Measurements from ENCODE around the gene MMEL1. TPM values are rescaled to one million over a fixed set of nuclear protein-coding genes. Genes with fewer than 3 reads are reported as not detected.

Gene MMEL1
- total and polyA plus RNA-seq, 4 experiments from 2014 or later, result 0.67 to 8.1 (median 3.2) TPM

DNA sequence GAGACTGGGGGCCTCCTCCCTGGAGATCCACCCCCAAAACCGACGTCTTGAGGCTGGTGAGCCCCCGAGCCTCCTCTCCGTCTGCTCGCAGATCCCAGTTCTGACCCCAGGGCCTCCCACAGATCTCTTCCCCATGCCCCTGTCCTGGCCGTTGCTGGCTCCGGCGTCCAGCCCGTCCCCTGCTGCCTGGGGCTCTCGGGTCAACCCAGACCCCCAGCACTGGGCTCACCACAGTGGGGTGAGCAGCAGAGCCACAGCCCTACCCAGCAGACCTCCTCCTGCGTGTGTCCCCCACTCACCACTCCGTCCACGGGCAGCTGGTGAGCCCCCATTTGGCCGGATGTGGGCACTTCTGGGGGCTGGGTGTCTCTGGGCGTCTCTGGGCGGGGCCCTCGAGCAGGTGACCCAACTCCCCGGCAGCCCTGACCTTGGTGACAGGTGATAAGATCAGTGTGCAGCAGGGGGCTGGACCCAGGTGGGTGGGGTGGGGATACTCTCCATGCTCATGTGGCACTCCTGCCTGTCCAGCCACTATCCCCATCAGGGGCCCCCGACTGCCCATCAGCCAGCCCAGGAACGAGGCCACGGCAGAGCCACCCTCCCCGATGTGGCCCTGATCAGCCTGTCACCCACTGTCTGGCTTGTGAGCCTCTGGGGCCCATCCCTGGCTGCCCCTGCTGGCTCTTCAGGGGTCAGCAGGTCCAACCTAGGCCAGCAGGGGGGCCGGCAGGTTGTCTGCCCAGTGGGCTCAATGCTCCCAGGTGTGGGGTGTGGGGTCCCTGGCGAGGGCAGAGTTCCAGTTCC, 75.9 kb downstream of the MMEL1 start:
- Mint-ChIP-seq H3K4me1 (peaks cover 9 to 47% (median 31%) of the 10 kb centered on the region in 4 donors), H3K4me3 (peak overlapping the region; percentile 92 to 99 (median 96)), H3K27ac (peak overlapping the region; percentile 95 to 100 (median 98)), H3K9me3 (no peaks in the 10 kb centered on the region), H3K27me3 (no peaks in the 10 kb centered on the region), H3K36me3 (peaks cover 4 to 28% of the 10 kb centered on the region in 2 donors)
- ChIA-PET POLR2A (ENCODE audit: partially characterized antibody) (interaction anchor here (1.0 to 11.5 kb wide), 17 partner anchors 8 to 424 kb away, joined by 3 to 180 read pairs (median 8); partner anchors contain the start of genes FAAP20, HES5, MORN1 and PANK4), CTCF (ENCODE audit: partially characterized antibody) (interaction anchor here (0.7 to 4.6 kb wide), 11 partner anchors 9 to 230 kb away, joined by 3 to 37 read pairs (median 4); partner anchors contain the start of genes PRXL2B and RER1)
- intact Hi-C loops (cut with micrococcal nuclease), result loop anchor here (1.0 to 2.0 kb wide), 3 partner anchors 9 to 28 kb away; no protein-coding TSS in a partner anchor
- no peaks in the 10 kb centered on the region for H3K9me3 ChIP-seq (ENCODE audit: control insufficient read depth in 1 of 2, low read length in 2 of 2)
- peaks cover 43% of the 10 kb centered on the region for H3K4me1 ChIP-seq (ENCODE audit: insufficient read depth, low read length)
- peak in 4 of 5 donors; percentile 16 to 46 (median 22) for DNase-seq
- H3K4me3 ChIP-seq (ENCODE audit: low read length in 2 of 2), result peak overlapping the region; percentile 95 to 98
- peak overlapping the region; percentile 98 for H3K27ac ChIP-seq (ENCODE audit: low read depth, low read length)
- H3K27me3 ChIP-seq (ENCODE audit: insufficient read depth, low read length), result no peaks in the 10 kb centered on the region
- H3K36me3 ChIP-seq (ENCODE audit: insufficient read depth, low read length), result peaks cover 19% of the 10 kb centered on the region

DNA sequence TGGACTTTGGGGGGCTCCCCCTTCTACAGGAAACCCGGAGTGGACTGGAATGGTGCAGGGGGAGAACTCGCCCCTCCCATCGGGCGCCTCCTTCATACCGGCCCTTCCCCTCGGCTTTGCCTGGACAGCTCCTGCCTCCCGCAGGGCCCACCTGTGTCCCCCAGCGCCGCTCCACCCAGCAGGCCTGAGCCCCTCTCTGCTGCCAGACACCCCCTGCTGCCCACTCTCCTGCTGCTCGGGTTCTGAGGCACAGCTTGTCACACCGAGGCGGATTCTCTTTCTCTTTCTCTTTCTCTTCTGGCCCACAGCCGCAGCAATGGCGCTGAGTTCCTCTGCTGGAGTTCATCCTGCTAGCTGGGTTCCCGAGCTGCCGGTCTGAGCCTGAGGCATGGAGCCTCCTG, 76.5 kb downstream of the MMEL1 start, which contains the start of gene TNFRSF14:
TNFRSF14 (plus strand) TSS at position 95 of the 401 bp plus-strand sequence; CDS start at position 389, 294 bp downstream.
- Mint-ChIP-seq H3K9me3 (no peaks in the 10 kb centered on the region), H3K4me1 (peaks cover 9 to 50% (median 30%) of the 10 kb centered on the region in 4 donors)
- H3K4me1 ChIP-seq (ENCODE audit: insufficient read depth, low read length), result peaks cover 43% of the 10 kb centered on the region

DNA sequence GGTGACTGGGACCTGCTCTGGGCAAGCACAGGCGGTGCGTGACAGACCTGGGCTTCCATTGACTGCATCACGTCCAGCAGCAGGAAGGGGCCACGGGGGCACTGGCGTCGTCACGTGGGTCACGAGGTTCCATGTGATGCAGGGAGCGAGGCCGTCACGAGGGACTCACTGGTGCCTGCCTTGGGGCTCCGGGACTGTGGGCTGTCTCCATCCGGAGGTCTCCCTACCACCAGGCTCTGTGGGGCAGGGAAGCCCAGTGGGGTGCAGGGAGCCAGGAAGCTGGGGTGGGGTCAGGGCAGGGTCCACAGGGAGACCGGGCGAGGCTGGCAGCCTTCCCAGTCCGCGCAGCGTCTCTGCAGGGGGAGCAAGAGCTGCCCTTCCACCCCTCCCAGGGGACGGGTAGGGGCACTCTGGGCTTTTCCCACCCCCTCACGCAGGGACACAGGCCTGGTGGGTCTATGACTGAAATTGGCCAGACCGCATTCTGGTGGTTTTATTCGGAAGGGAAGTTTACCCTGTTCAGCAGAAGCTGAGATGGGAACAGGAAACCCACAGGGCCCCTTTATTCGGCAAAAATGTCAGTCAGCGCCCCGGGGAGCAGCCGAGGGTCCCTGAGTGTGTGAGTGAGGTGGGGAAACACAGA, 77.1 kb downstream of the MMEL1 start:
- Histone ChIP-seq H3K4me1 (ENCODE audit: insufficient read depth, low read length) (peaks cover 43% of the 10 kb centered on the region), H3K27me3 (ENCODE audit: insufficient read depth, low read length) (no peaks in the 10 kb centered on the region), H3K4me3 (ENCODE audit: low read length in 2 of 2) (peak overlapping the region; percentile 95 to 98), H3K27ac (ENCODE audit: low read depth, low read length) (peak overlapping the region; percentile 98), H3K36me3 (ENCODE audit: insufficient read depth, low read length) (peaks cover 14% of the 10 kb centered on the region), H3K9me3 (ENCODE audit: control insufficient read depth in 1 of 2, low read length in 2 of 2) (no peaks in the 10 kb centered on the region)
- peaks cover 9 to 54% (median 30%) of the 10 kb centered on the region in 4 donors for H3K4me1 Mint-ChIP-seq
- ChIA-PET CTCF (ENCODE audit: partially characterized antibody) (interaction anchor here (0.7 to 4.6 kb wide), 10 partner anchors 8 to 231 kb away, joined by 3 to 37 read pairs (median 6); partner anchors contain the start of genes PRXL2B and RER1), POLR2A (ENCODE audit: partially characterized antibody) (interaction anchor here (0.8 to 11.5 kb wide), 22 partner anchors 9 to 422 kb away, joined by 3 to 180 read pairs (median 6); partner anchors contain the start of genes FAAP20, HES5, MORN1 and PANK4)
- peak overlapping the region; percentile 92 to 99 (median 96) for H3K4me3 Mint-ChIP-seq
- peaks cover 0 to 20% of the 10 kb centered on the region in 2 donors for H3K36me3 Mint-ChIP-seq
- H3K27ac Mint-ChIP-seq, result peak overlapping the region; percentile 95 to 100 (median 98)
- no peaks in the 10 kb centered on the region for H3K9me3 Mint-ChIP-seq
- intact Hi-C loops (cut with micrococcal nuclease), result loop anchor here (1.0 to 2.0 kb wide), 3 partner anchors 7 to 30 kb away; no protein-coding TSS in a partner anchor
- peak; percentile 51 to 88 (median 57) for DNase-seq
- no peaks in the 10 kb centered on the region for H3K27me3 Mint-ChIP-seq

More for the DNA sequence above, 76.5 kb downstream of the MMEL1 start, which contains the start of gene TNFRSF14:
- Histone ChIP-seq H3K4me3 (ENCODE audit: low read length in 2 of 2) (peak within 1 kb of the TSS; percentile 95 to 98), H3K27ac (ENCODE audit: low read depth, low read length) (peak within 1 kb of the TSS; percentile 98), H3K9me3 (ENCODE audit: control insufficient read depth in 1 of 2, low read length in 2 of 2) (no peaks in the 10 kb centered on the region), H3K36me3 (ENCODE audit: insufficient read depth, low read length) (peaks cover 16% of the 10 kb centered on the region), H3K27me3 (ENCODE audit: insufficient read depth, low read length) (no peaks in the 10 kb centered on the region)
- intact Hi-C loops (cut with micrococcal nuclease), result loop anchor here (1.0 to 2.0 kb wide), 3 partner anchors 8 to 29 kb away; no protein-coding TSS in a partner anchor
- H3K4me3 Mint-ChIP-seq, result peak within 1 kb of the TSS; percentile 92 to 99 (median 96)
- H3K27ac Mint-ChIP-seq, result peak within 1 kb of the TSS; percentile 95 to 100 (median 98)
- peak; percentile 77 to 88 (median 78) for DNase-seq
- H3K27me3 Mint-ChIP-seq, result no peaks in the 10 kb centered on the region
- ChIA-PET POLR2A (ENCODE audit: partially characterized antibody) (interaction anchor here (0.8 to 11.5 kb wide), 23 partner anchors 9 to 423 kb away, joined by 3 to 180 read pairs (median 5); partner anchors contain the start of genes FAAP20, HES5, MORN1 and PANK4), CTCF (ENCODE audit: partially characterized antibody) (interaction anchor here (0.7 to 4.6 kb wide), 11 partner anchors 8 to 231 kb away, joined by 3 to 37 read pairs (median 4); partner anchors contain the start of genes PRXL2B and RER1)
- peaks cover 3 to 24% of the 10 kb centered on the region in 2 donors for H3K36me3 Mint-ChIP-seq

DNA sequence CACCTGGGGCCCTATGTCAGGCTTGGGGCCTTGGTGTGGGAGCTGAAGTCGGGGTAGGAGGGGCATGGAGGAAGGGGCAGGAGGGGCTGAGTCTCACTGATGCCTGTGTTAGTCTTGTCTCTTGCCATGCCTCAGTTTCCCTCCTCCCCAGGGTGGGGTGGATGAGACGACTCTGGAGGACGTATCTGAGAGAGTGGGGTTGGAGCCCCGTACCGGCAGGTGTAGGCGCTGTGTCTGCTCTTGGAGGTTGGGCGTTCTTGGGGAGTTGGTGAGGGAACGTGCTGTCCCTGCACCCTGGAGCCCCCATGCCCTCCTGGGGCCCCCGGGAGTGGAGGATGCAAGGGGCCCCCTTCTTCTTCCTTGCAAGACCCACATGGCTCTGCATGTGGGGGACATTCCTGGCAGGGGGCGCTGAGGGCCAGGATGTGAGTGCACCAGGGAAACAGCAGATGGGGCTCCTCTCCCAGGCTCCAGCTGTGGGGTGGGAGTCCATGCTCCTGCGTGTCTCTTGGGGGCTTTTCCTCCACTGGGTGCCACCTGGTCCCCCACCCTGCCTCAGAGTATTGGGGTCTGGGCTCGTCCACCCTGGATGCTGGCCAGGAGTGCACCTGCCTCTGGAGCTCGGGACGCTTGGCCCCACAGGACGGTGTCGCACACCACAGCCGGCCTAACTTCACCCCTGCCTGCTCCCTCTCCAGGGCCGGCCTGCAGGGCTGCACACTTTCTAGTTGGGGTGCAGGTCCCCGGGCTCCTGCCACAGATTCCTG, 78.0 kb downstream of the MMEL1 start:
- H3K27ac ChIP-seq (ENCODE audit: low read depth, low read length), result peak overlapping the region; percentile 98
- CTCF ChIA-PET (ENCODE audit: partially characterized antibody), result interaction anchor here (2.4 to 4.6 kb wide), 2 partner anchors 30 to 33 kb away, joined by 7 to 37 read pairs; partner anchors contain the start of gene PRXL2B
- POLR2A ChIA-PET (ENCODE audit: partially characterized antibody), result interaction anchor here (1.2 to 11.5 kb wide), 11 partner anchors 8 to 163 kb away, joined by 3 to 180 read pairs (median 13); partner anchors contain the start of genes MORN1, PANK4, PEX10 and PRXL2B
- H3K27me3 ChIP-seq (ENCODE audit: insufficient read depth, low read length), result no peaks in the 10 kb centered on the region
- peaks cover 10 to 56% (median 32%) of the 10 kb centered on the region in 4 donors for H3K4me1 Mint-ChIP-seq
- peaks cover 0 to under 1% (median 0%) of the 10 kb centered on the region in 8 donors for H3K9me3 Mint-ChIP-seq
- H3K27me3 Mint-ChIP-seq, result no peaks in the 10 kb centered on the region
- peak overlapping the region in 7 of 8 donors; percentile 8 to 99 (median 73) for H3K4me3 Mint-ChIP-seq
- H3K9me3 ChIP-seq (ENCODE audit: control insufficient read depth in 1 of 2, low read length in 2 of 2), result no peaks in the 10 kb centered on the region
- H3K4me1 ChIP-seq (ENCODE audit: insufficient read depth, low read length), result peaks cover 44% of the 10 kb centered on the region
- peak overlapping the region; percentile 77 to 100 (median 84) for H3K27ac Mint-ChIP-seq
- peak overlapping the region in 1 of 2 donors; percentile 95 for H3K4me3 ChIP-seq (ENCODE audit: low read length in 2 of 2)
- peaks cover 14% of the 10 kb centered on the region for H3K36me3 ChIP-seq (ENCODE audit: insufficient read depth, low read length)
- H3K36me3 Mint-ChIP-seq, result peaks cover 0 to 17% of the 10 kb centered on the region in 2 donors
- DNase-seq, result peak; percentile 40 to 52 (median 43)
- intact Hi-C loops (cut with micrococcal nuclease), result no loop called here

DNA sequence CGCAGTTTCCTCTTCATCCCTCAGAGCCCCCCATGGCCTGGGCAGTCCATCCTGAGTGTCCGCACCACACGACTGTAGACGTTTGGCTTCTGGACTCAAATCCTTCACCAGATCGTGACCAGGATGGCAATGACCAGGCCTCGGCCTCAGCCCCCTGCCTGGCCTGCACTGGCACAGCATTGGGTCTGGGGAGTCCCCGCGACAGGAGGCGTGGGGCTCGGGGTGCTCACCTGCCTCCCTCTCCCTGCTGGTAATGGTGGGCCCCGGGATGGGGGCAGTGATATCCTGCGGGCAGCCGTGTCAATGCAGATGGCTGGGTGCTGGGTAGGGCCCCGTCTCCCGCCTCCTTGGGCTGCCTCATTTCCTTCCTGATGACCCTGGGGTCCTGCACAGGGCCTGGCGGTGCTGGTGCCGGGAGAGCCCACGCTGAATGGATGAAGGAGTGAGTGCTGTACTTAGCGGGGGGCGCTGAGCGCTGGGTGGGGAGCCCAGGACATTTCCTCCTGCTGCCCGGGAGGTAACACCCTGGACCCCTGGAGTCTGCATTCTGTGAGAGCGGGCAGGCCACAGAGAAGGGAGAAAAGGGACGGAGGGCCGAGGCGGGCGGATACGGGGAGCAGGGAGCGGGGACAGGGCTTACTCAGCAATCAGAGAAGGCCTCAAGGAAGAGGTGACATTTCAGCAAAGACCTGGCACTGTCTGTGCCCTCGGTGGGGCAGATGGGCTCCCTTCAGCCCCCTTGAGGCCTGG, 78.8 kb downstream of the MMEL1 start:
- no peak overlapping the region for H3K27ac ChIP-seq (ENCODE audit: low read depth, low read length)
- H3K4me1 ChIP-seq (ENCODE audit: insufficient read depth, low read length), result peaks cover 49% of the 10 kb centered on the region
- no peak overlapping the region for H3K4me3 ChIP-seq (ENCODE audit: low read length in 2 of 2)
- H3K36me3 ChIP-seq (ENCODE audit: insufficient read depth, low read length), result peaks cover 13% of the 10 kb centered on the region
- CTCF ChIA-PET (ENCODE audit: partially characterized antibody), result interaction anchor here (4.6 kb wide), 1 partner anchor 30 kb away, joined by 37 read pairs; the partner anchor contains the start of gene PRXL2B
- Mint-ChIP-seq H3K4me3 (peak overlapping the region in 3 of 8 donors; percentile 54 to 99 (median 92)), H3K4me1 (peaks cover 12 to 61% (median 34%) of the 10 kb centered on the region in 4 donors), H3K9me3 (peaks cover 0 to 2% (median 0%) of the 10 kb centered on the region in 8 donors), H3K27ac (peak overlapping the region in 6 of 7 donors; percentile 42 to 96 (median 80)), H3K36me3 (peaks cover 0 to 15% of the 10 kb centered on the region in 2 donors), H3K27me3 (no peaks in the 10 kb centered on the region)
- POLR2A ChIA-PET (ENCODE audit: partially characterized antibody), result interaction anchor here (2.0 to 11.5 kb wide), 7 partner anchors 7 to 140 kb away, joined by 5 to 180 read pairs (median 36); partner anchors contain the start of genes PANK4, PEX10 and PRXL2B
- peak in 1 of 5 donors; percentile 21 for DNase-seq
- H3K9me3 ChIP-seq (ENCODE audit: control insufficient read depth in 1 of 2, low read length in 2 of 2), result no peaks in the 10 kb centered on the region
- intact Hi-C loops (cut with micrococcal nuclease), result no loop called here
- H3K27me3 ChIP-seq (ENCODE audit: insufficient read depth, low read length), result no peaks in the 10 kb centered on the region
